ENCODE data around the gene GNPTG.

GRCh38 chr16:1380195-1380594 is 28.5 kb downstream of the GNPTG start:
- TF ChIP-seq EZH2phosphoT487 (IDR thresholded peaks at IDR 0.05), result no peak
- no peak for TF ChIP-seq CTCF (IDR thresholded peaks at IDR 0.05)
- TF ChIP-seq EZH2 (IDR thresholded peaks at IDR 0.05), result no peak
